Measurements from ENCODE around the gene MYH3.

The MYH3 gene

DNA sequence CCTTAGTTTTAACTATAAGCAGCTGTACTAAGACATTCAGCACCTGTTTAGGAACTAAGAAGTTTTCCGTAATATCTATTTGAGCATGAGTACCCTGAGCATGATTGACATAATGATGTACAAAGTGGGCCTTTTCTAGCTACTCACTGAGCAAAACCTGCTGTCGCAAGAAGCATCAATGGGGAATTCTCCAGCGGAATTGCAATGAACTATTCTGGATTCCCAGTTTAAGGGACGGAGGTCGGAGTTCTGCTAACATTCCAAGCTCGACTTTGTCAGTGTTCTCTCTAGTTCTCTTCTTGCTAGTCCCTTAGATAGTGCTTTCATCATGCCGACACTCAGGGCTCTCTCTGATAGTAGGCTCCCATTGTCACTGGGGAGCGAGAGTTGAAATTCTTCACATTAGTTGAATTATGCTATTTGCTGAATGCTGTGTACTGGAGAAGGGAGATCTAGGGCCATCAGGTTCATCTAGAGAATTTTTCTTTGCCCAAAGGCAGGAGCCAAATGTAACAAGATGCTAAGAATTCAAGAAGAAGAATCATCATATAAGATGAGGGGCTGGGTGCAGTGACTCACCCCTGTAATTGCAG lies 67.5 kb downstream of the MYH3 start:
- no peak overlapping the region for H3K27ac Mint-ChIP-seq
- no peaks in the 10 kb centered on the region for H3K36me3 Mint-ChIP-seq (ENCODE audit: insufficient read depth)
- peaks cover 35 to 59% of the 10 kb centered on the region in 2 donors for H3K27me3 Mint-ChIP-seq
- DNase-seq (no peak), ATAC-seq (replicated peaks) (no peak)
- H3K9me3 Mint-ChIP-seq: no peaks in the 10 kb centered on the region
- H3K4me3 Mint-ChIP-seq: no peak overlapping the region
- H3K4me1 Mint-ChIP-seq (ENCODE audit: low read depth in 2 of 2): no peaks in the 10 kb centered on the region

DNA sequence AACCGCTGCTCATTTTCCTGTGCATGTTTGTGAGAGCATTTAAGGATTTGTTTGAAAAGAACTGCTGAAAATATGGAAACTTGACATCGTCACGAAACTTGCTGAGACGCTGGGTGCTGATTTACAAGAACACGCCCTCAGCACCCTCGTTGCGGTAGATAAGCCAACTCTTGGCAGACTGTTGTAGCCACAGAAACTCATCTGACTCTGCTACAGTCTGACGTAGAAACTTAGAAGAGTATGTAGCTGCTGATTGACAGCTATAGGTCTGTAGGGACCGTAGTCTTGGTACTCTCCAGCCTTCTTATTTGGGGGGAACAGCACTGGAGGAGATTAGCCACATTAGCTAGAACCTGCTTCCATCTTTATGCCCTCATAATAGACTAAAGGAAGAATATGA lies 71.6 kb downstream of the MYH3 start:
- ATAC-seq (replicated peaks) (no peak), DNase-seq (no peak)
- Mint-ChIP-seq H3K27ac (no peak overlapping the region), H3K4me1 (ENCODE audit: low read depth in 2 of 2) (no peaks in the 10 kb centered on the region), H3K36me3 (ENCODE audit: insufficient read depth) (no peaks in the 10 kb centered on the region), H3K9me3 (no peaks in the 10 kb centered on the region), H3K4me3 (no peak overlapping the region), H3K27me3 (peaks cover 37 to 44% of the 10 kb centered on the region in 2 donors)

DNA sequence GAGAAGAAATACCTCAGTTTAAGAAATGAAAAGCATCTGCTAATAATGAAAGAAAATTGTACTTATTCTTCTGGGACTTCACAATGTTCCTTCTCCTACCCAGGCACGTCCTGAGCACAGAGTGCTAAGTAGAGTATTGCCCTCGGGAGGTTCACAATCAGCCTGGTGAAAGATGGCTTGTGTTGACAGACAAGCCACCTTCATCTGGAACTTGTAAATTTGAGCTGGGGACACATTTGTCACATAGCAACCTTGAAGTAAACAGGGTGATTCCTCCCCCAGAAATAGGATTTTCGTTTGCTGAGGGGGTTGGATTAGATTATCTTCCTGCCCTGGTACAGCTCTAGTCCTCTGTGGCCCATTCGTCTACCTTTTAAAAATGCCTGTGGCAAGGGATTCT lies 73.3 kb downstream of the MYH3 start:
- Mint-ChIP-seq H3K4me3 (no peak overlapping the region), H3K36me3 (ENCODE audit: insufficient read depth) (no peaks in the 10 kb centered on the region), H3K4me1 (ENCODE audit: low read depth in 2 of 2) (no peaks in the 10 kb centered on the region), H3K27ac (no peak overlapping the region), H3K27me3 (peaks cover 29 to 30% of the 10 kb centered on the region in 2 donors), H3K9me3 (no peaks in the 10 kb centered on the region)
- no peak for DNase-seq
- no peak for ATAC-seq (replicated peaks)

DNA sequence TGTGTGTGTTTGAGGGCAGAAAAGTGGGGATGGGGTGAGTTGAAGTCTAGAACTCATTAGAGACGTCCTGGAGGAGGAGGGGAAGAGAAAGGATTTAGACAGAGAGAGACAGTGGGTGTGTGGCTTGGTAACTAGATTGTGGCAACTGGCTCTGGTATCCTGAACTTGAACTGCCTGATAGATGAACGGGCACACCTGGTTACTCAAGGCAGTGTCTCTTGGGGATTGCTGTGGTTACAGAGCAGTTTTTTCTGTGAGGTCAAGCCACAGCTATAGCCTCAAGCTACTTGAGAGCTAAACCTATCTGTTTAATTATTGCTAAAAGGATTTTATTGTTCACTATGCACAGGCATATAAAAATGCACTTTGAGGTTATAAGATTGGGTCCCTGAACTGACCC lies 77.8 kb downstream of the MYH3 start:
- Mint-ChIP-seq H3K4me1 (ENCODE audit: low read depth in 2 of 2) (no peaks in the 10 kb centered on the region), H3K4me3 (no peak overlapping the region), H3K9me3 (no peaks in the 10 kb centered on the region), H3K36me3 (ENCODE audit: insufficient read depth) (no peaks in the 10 kb centered on the region), H3K27ac (no peak overlapping the region), H3K27me3 (peaks cover 25 to 28% of the 10 kb centered on the region in 2 donors)
- ATAC-seq (replicated peaks) (no peak), DNase-seq (no peak)

Measured in effector memory CD8-positive, alpha-beta T cell (primary cell).